Uterus (tissue), 4 donors: ENCODE measurements around the gene RETSAT. TPM values are rescaled to one million over a fixed set of nuclear protein-coding genes. Genes with fewer than 3 reads are reported as not detected.
"Not testable (repeated sequence)": the region's sequence is repeated elsewhere in the genome, so short reads cannot be mapped to it uniquely, and the experiment has no call there.

ENCODE experiments used
- DNase-seq, 2 donors: peaks; one replicate each; pipeline ENCODE4 v3.0.0-alpha.2; 2019 to 2020
- H3K27ac ChIP-seq, 2 donors: fragments of 200-600 bp; sonication (generic); 1 replicate in 1 of 2; 2 replicates in 1 of 2; pipeline ENCODE4 v1.5.1; 2016 to 2018
- H3K27me3 ChIP-seq, 2 donors: fragments of 200-600 bp; sonication (generic); one replicate each; pipeline ENCODE4 v1.5.1; 2018 to 2019; ENCODE audit warnings: control low read depth in 1 of 2
- H3K36me3 ChIP-seq, 2 donors: fragments of 200-600 bp; sonication (generic); one replicate each; pipeline ENCODE4 v1.5.1; 2019; ENCODE audit warnings: control low read depth in 1 of 2
- H3K4me1 ChIP-seq, 2 donors: fragments of 200-600 bp; sonication (generic); one replicate each; pipeline ENCODE4 v1.5.1; 2018 to 2019; ENCODE audit warnings: control low read depth in 1 of 2
- H3K4me3 ChIP-seq, 2 donors: fragments of 200-600 bp; sonication (generic); 1 replicate in 1 of 2; 2 replicates in 1 of 2; pipeline ENCODE4 v1.5.1; 2018 to 2019; ENCODE audit warnings: mild to moderate bottlenecking in 1 of 2
- H3K9me3 ChIP-seq, 2 donors: fragments of 200-600 bp; sonication (generic); one replicate each; pipeline ENCODE4 v1.5.1; 2019; ENCODE audit warnings: control low read depth in 1 of 2
- CTCF ChIP-seq, 4 experiments: fragments of 200-600 bp in 2 of 4; fragments of 450-650 bp in 2 of 4; sonication (generic) in 2 of 4; IDR thresholded peaks; one replicate each; pipeline ENCODE4 v1.5.1; 2016 to 2019; ENCODE audit warnings: antibody characterized with exemption in 4 of 4, mild to moderate bottlenecking in 2 of 4, moderate library complexity in 1 of 4
- POLR2A ChIP-seq, 2 donors: fragments of 450-650 bp; IDR thresholded peaks; one replicate each; pipeline ENCODE4 v1.6.1; 2016; ENCODE audit warnings: antibody characterized with exemption in 2 of 2, mild to moderate bottlenecking in 1 of 2, moderate library complexity in 1 of 2
- intact Hi-C: fragments of 100-400 bp; cut with DNase I; formaldehyde crosslinking; loops from one replicate; pipeline ENCODE4 v1.15.1; 2023; ENCODE audit warnings: low total_unique reads
- total RNA-seq, 4 donors: library from RNA; depleted of rRNA in 3 of 4; stranded (reverse); fragments of >200 nt in 3 of 4; gene quantifications; one replicate each; pipeline versions ENCODE4 v1.1.0 to v1.2.4, GENCODE V29; 2014 to 2023
- donor health status: DM: yes; HTN: yes; CAD: no.

The RETSAT gene
- total RNA-seq, 4 donors from 2014 or later: 28.0 to 34.1 (median 31.9) TPM

- H3K27ac ChIP-seq: no peak overlapping the region
These were observed 23.3 kb downstream of the RETSAT start for GRCh38 chr2:85330839-85331636.

GRCh38 chr2:85329701-85330100 lies 24.6 kb downstream of the RETSAT start:
- DNase-seq, H3K9me3 ChIP-seq, intact Hi-C loops: not testable (repeated sequence)

More at GRCh38 chr2:85330839-85331636, 23.3 kb downstream of the RETSAT start:
- intact Hi-C loops: no loop called here
- TF ChIP-seq CTCF (IDR thresholded peaks at IDR 0.05) (no peak), POLR2A (IDR thresholded peaks at IDR 0.05) (no peak)
- DNase-seq: no peak
- Histone ChIP-seq H3K27me3 (no peaks in the 10 kb centered on the region), H3K9me3 (no peaks in the 10 kb centered on the region), H3K4me1 (no peaks in the 10 kb centered on the region), H3K4me3 (no peak overlapping the region), H3K36me3 (no peaks in the 10 kb centered on the region)

GRCh38 chr2:85329181-85329651 lies 25.1 kb downstream of the RETSAT start:
- H3K9me3 ChIP-seq: no peaks in the 10 kb centered on the region
- no peak for DNase-seq
- no peak overlapping the region for H3K4me3 ChIP-seq
- no peaks in the 10 kb centered on the region for H3K36me3 ChIP-seq
- H3K4me1 ChIP-seq: no peaks in the 10 kb centered on the region
- H3K27ac ChIP-seq: no peak overlapping the region
- H3K27me3 ChIP-seq: no peaks in the 10 kb centered on the region
- no peak for TF ChIP-seq POLR2A (IDR thresholded peaks at IDR 0.05)
- TF ChIP-seq CTCF (IDR thresholded peaks at IDR 0.05): no peak
- intact Hi-C loops: no loop called here

More at GRCh38 chr2:85329701-85330100, 24.6 kb downstream of the RETSAT start:
- not testable (repeated sequence) for H3K4me1 ChIP-seq, H3K27me3 ChIP-seq, H3K36me3 ChIP-seq, H3K27ac ChIP-seq, H3K4me3 ChIP-seq

GRCh38 chr2:85327822-85328617 lies 26.3 kb downstream of the RETSAT start, which contains the start of gene TGOLN2:
Gene TGOLN2, minus strand, starts transcription at chr2:85327989. Its CDS starts 27 bp downstream, at chr2:85327962.
- intact Hi-C loops: no loop called here
- Histone ChIP-seq H3K27ac (peak within 1 kb of the TSS; percentile 92 to 95), H3K9me3 (no peaks in the 10 kb centered on the region), H3K4me3 (peak within 1 kb of the TSS; percentile 60 to 69), H3K4me1 (no peaks in the 10 kb centered on the region), H3K36me3 (no peaks in the 10 kb centered on the region), H3K27me3 (no peaks in the 10 kb centered on the region)
- TF ChIP-seq POLR2A (IDR thresholded peaks at IDR 0.05) (peak; percentile 86 to 99), CTCF (IDR thresholded peaks at IDR 0.05) (peak in 2 of 4 experiments; percentile 18 to 31)
- DNase-seq: peak; percentile 92

- H3K27ac ChIP-seq: peak overlapping the region; percentile 92 to 95
- H3K4me1 ChIP-seq: no peaks in the 10 kb centered on the region
- intact Hi-C loops: no loop called here
These were observed 27.0 kb downstream of the RETSAT start for GRCh38 chr2:85327160-85327821.

More at GRCh38 chr2:85327160-85327821, 27.0 kb downstream of the RETSAT start:
- no peaks in the 10 kb centered on the region for H3K27me3 ChIP-seq
- TF ChIP-seq POLR2A (IDR thresholded peaks at IDR 0.05): no peak
- no peak for TF ChIP-seq CTCF (IDR thresholded peaks at IDR 0.05)
- H3K36me3 ChIP-seq: no peaks in the 10 kb centered on the region
- peak overlapping the region; percentile 60 to 69 for H3K4me3 ChIP-seq
- DNase-seq: peak; percentile 48 to 50
- H3K9me3 ChIP-seq: no peaks in the 10 kb centered on the region
